ENCODE results near the gene OR10A5.

DNA sequence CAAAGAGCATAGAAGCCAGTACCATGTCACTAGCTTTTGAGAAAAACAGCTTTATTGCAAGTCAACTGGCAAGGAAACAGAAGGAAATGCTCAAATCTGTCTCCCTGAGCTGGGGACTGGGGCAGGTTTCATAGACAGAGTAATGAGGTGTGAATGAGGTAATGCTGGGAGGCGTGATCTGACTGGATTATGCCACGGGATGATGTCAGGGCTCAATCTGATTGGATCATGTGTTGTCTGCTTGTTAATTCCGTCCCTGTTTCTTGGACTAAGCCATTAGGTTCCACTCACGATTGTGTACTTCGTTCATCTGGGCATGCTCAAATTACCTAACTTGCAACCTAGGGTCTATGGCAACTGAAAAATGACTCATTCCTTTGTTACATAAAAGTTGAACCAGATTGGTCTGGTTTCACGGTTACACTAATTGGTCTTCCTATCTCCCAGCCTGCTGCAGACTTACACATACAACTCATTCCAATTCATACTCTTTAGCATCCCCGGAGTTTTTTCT is 20.2 kb upstream of the OR10A5 start:
- TF ChIP-seq, protein P1, sequence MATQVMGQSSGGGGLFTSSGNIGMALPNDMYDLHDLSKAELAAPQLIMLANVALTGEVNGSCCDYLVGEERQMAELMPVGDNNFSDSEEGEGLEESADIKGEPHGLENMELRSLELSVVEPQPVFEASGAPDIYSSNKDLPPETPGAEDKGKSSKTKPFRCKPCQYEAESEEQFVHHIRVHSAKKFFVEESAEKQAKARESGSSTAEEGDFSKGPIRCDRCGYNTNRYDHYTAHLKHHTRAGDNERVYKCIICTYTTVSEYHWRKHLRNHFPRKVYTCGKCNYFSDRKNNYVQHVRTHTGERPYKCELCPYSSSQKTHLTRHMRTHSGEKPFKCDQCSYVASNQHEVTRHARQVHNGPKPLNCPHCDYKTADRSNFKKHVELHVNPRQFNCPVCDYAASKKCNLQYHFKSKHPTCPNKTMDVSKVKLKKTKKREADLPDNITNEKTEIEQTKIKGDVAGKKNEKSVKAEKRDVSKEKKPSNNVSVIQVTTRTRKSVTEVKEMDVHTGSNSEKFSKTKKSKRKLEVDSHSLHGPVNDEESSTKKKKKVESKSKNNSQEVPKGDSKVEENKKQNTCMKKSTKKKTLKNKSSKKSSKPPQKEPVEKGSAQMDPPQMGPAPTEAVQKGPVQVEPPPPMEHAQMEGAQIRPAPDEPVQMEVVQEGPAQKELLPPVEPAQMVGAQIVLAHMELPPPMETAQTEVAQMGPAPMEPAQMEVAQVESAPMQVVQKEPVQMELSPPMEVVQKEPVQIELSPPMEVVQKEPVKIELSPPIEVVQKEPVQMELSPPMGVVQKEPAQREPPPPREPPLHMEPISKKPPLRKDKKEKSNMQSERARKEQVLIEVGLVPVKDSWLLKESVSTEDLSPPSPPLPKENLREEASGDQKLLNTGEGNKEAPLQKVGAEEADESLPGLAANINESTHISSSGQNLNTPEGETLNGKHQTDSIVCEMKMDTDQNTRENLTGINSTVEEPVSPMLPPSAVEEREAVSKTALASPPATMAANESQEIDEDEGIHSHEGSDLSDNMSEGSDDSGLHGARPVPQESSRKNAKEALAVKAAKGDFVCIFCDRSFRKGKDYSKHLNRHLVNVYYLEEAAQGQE (IDR thresholded peaks at IDR 0.05; ENCODE audit: insufficient replicate concordance, low read depth), result no peak
- TF ChIP-seq, protein P2, sequence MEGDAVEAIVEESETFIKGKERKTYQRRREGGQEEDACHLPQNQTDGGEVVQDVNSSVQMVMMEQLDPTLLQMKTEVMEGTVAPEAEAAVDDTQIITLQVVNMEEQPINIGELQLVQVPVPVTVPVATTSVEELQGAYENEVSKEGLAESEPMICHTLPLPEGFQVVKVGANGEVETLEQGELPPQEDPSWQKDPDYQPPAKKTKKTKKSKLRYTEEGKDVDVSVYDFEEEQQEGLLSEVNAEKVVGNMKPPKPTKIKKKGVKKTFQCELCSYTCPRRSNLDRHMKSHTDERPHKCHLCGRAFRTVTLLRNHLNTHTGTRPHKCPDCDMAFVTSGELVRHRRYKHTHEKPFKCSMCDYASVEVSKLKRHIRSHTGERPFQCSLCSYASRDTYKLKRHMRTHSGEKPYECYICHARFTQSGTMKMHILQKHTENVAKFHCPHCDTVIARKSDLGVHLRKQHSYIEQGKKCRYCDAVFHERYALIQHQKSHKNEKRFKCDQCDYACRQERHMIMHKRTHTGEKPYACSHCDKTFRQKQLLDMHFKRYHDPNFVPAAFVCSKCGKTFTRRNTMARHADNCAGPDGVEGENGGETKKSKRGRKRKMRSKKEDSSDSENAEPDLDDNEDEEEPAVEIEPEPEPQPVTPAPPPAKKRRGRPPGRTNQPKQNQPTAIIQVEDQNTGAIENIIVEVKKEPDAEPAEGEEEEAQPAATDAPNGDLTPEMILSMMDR (IDR thresholded peaks at IDR 0.05; ENCODE audit: insufficient read depth, low read length), result no peak
- no peak for TF ChIP-seq POLR2AphosphoS5 (IDR thresholded peaks at IDR 0.05; ENCODE audit: low read depth)

Data from HL-60 (cell line).